Cardiac septum (tissue), 1 donor: Measurements from ENCODE around the gene BRCC3. TPM values are rescaled to one million over a fixed set of nuclear protein-coding genes. Genes with fewer than 3 reads are reported as not detected.

Source experiments
- DNase-seq: peaks from one replicate; pipeline ENCODE4 v3.0.0-alpha.2; 2020; ENCODE audit warnings: low spot score
- intact Hi-C: fragments of 100-400 bp; cut with DNase I; formaldehyde crosslinking; loops from one replicate; pipeline ENCODE4 v1.14.0; 2022
- long read RNA-seq: library from polyadenylated mRNA; unstranded; transcript quantifications from one replicate; pipeline ENCODE4 v2.0.0, GENCODE V29; 2021
- total RNA-seq: library from RNA; stranded (reverse); fragmentation: NEBNext Ultra II Directional; extraction: Animal tissue kit (Norgen Biotek cat#: 25700); gene quantifications from one replicate; pipeline ENCODE4 v1.2.1, GENCODE V29; 2021
- donor health status: DM: no; HTN: no; CAD: no.

Gene BRCC3
- total RNA-seq = 15.6 TPM
- long read RNA-seq, transcript BRCC3-208 (10 exons, 2,694 nt) = major isoform, 16 of 36 reads
- long read RNA-seq, partial matches to known transcripts = 3 of 36 reads
- long read RNA-seq, other reads (novel, unspliced or antisense) = 16 of 36 reads

DNA sequence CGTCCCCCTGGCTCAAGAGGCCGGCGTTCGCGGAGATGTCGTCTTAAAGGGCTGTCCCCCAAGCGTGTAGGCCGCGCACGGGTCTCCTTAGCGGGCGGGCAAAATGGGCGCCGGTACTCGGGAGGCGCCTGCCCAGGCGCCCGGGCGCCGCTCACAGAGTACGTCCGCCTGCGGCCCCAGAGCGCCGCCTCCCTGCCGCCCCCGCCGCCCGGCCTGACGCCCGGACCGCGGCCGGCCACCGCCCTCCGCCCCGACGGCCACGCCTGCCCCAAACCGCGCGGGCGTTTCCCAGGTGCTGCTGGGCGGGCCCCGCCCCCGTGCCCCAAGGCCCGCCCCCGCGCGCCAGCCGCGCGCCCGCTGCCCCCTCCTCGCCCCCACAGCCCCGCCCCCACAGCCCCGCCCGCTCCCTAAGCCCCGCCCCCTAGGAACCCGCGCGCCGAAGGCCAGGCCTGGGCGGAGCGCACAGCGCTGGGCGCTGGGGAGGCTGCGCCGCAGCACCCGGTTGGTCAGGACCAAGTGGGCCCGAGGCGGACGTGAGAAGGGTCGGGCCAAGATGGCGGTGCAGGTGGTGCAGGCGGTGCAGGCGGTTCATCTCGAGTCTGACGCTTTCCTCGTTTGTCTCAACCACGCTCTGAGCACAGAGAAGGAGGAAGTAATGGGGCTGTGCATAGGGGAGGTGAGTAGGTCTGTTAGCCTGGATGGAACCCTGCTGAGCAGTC, at the start of gene BRCC3, which contains the start of the genes CMC4 and MTCP1:
Gene BRCC3 (plus strand): TSS at position 534 of the 719 bp plus-strand sequence. CDS start 20 bp downstream, at position 554.
Gene CMC4 (minus strand): TSS at position 162 of the 719 bp plus-strand sequence. CDS start 7,113 bp downstream, outside the sequence.
Gene MTCP1 (minus strand): TSS at position 162 of the 719 bp plus-strand sequence. CDS start 5,126 bp downstream, outside the sequence.
- peak; percentile 93 for DNase-seq
- intact Hi-C loops = loop anchor here (2.0 kb wide), 1 partner anchor 44 kb away; the partner anchor contains the start of gene FUNDC2

DNA sequence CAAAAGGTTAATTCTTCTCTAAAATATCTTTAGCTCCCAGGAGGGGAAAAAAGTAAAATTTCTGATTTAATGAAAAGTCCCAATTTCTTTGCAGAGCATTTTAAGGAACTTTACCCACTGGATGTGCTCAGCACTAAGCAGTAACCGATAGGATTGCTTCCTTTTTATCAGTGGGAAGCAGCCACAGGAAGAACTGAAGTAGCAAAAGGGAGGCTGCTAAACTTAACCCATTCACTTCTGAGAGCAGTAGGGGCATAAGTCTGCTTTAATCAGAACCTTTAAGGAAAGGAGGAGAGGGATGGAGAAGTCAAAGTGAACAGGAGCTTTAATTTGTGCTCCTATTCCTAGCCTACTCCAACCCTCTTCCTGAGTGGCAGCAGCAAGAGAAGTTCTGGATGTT, 48.7 kb upstream of the BRCC3 start, which contains the start of gene F8:
Gene F8 (minus strand): TSS at position 139 of the 400 bp plus-strand sequence. CDS start 171 bp downstream, outside the sequence.
- DNase-seq = no peak
- intact Hi-C loops = no loop called here

- DNase-seq = no peak
- intact Hi-C loops = no loop called here
These were observed 47.1 kb upstream of the BRCC3 start for GRCh38 chrX:155023907-155024833.

DNA sequence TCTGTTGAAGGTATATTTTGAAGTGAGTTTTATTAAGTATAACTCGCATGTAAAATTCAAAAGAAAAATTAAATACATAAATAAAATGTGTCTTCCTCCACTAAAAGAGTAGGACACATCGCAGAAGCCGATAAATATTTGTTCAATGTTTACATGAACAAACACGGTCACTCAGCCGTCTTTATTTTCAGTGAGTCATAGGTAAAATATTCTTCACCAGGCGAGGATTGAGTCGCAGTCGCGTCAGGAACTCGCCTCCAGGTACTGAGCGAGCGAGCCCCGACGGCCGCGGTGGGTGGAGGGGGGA, 44.9 kb upstream of the BRCC3 start:
- intact Hi-C loops = loop anchor here (2.0 kb wide), 1 partner anchor 44 kb away; the partner anchor contains the start of genes BRCC3, CMC4 and MTCP1
- no peak for DNase-seq

DNA sequence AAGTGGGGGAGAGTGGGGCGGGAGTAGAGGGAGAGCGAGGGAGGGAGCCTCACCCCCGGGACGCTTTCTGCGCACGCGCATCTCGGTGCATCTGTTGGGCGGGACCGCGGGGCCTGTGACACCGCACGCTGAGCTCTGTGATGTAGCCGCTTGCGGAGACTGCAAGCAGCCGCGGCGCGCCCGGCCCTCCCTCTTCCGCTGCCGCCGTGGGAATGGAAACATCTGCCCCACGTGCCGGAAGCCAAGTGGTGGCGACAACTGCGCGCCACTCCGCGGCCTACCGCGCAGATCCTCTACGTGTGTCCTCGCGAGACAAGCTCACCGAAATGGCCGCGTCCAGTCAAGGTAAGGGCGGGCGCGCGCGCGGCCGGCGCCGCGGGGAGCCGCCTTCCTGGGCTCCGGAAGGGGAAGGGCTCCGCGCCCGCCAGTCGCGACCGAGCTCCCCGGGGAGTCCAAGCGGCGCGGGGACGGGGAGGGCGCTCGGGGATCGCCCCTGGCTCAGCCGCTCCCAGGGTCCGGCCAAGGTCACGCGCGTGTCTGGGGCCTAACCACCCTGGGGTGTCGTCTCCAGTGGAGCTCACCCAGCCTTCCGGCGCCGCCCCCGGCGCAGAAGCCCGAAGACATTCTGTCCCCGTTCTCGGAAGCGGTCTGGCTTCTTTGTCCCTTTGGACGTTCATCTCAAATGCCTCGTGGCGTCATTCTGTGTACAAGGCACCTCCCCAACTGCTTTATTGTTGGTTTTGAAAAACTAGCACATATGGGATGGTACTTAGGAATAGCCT, 44.4 kb upstream of the BRCC3 start, which contains the start of gene FUNDC2:
Gene FUNDC2 (plus strand): TSS at position 118 of the 782 bp plus-strand sequence. CDS start 95 bp downstream, at position 213.
- peak; percentile 96 for DNase-seq
- intact Hi-C loops = loop anchor here (2.0 kb wide), 1 partner anchor 44 kb away; the partner anchor contains the start of genes BRCC3, CMC4 and MTCP1

- intact Hi-C loops = loop anchor here (2.0 kb wide), 1 partner anchor 43 kb away; the partner anchor contains the start of genes BRCC3, CMC4 and MTCP1
- DNase-seq = no peak
These were observed 43.7 kb upstream of the BRCC3 start for GRCh38 chrX:155027509-155028066.

DNA sequence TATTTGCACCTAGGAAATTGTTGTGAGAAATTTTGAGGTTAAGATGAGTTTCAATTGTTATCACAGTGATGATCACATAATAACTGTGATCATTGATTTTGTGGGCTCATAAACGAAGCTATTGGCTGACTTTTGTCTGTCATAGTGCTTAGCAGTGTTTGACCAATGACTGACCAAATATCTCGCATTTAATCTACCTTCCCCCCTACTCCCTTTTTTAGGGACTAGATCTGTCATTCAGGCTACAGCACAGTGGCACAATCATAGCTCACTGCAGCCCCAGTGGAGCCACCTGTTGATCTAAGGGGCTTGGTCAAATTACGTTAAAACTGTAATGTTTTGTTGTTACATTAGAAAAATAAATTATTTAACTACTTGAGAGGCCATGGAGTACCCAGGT, 43.2 kb upstream of the BRCC3 start:
- intact Hi-C loops = no loop called here
- DNase-seq = no peak

GRCh38 chrX:155028877-155029291, 42.4 kb upstream of the BRCC3 start:
- DNase-seq = no peak
- intact Hi-C loops = no loop called here

DNA sequence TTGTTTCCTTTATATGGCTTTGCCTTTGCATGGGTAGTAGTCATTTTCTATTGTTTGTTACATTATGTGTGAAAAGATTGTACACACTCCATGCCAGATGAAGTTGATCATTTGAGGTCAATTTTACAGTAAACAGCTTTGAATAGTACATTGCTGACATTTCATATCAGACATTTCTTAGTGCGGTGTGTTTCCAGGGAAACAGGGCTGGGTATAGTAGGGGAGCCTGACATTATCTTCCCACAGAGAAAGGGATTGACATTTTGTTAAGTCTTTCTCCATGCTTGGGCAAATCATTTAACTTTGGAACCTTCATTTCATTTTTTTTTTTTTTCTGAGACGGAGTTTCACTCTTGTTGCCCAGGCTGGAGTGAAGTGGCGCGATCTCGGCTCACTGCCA, 39.7 kb upstream of the BRCC3 start:
- no peak for DNase-seq
- intact Hi-C loops = no loop called here

DNA sequence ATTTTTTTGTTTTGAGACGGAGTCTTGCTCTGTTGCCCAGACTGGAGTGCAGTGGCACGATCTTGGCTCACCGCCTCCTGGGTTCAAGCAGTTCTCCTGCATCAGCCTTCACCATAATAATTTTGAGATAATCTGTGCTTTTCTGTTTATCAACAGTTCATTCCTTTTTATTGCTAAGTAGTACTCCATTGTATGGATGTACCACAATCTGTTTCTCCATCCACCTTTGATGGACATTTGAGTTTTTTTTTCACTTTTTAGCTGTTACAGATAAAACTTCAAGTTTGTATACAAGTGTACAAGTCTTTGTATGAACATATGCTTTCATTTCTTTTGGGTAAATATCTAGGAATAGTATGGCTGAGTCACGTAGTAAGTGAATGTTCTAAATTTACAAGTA, 35.6 kb upstream of the BRCC3 start:
- intact Hi-C loops = no loop called here
- DNase-seq = no peak

GRCh38 chrX:155046129-155046810, 25.0 kb upstream of the BRCC3 start:
- no peak for DNase-seq
- intact Hi-C loops = no loop called here

DNA sequence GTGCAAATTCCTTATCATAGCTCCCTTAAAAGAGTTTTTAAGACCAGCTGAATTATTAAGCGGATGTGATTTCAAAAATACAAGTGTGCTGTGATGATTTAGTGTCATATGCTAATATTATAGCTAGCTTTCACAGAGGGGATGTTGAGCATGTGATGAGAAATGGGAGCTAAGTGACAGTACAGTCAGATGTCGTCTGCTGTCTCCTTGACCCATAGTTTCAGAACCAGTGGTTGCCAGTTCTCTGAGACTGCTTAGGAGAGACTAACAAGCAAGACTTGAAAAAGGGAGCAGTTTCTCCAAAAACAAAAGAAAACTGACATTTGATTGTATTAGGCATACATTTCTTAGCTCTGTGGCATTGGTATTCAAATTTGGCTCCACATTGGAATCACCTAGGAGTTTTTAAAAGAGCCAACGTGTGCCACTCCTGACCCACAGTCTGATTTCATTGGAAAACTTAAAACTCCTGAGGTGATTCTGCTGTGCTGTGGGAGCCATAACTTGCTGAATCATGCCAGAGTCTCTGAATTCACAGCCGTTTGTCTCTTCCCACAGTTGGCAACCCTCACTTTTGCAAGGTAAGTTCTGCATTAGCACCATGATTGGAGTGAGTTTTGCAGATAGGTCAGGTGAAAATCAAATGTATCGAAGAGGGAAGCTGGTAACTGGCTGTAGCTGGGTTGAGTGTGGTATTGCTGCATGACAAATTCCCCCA, 24.3 kb upstream of the BRCC3 start:
- DNase-seq = no peak
- intact Hi-C loops = no loop called here

- intact Hi-C loops = no loop called here
- no peak for DNase-seq
These were observed 22.2 kb upstream of the BRCC3 start for GRCh38 chrX:155048977-155049619.

- no peak for DNase-seq
- intact Hi-C loops = no loop called here
These were observed 18.4 kb upstream of the BRCC3 start for GRCh38 chrX:155052738-155053498.

DNA sequence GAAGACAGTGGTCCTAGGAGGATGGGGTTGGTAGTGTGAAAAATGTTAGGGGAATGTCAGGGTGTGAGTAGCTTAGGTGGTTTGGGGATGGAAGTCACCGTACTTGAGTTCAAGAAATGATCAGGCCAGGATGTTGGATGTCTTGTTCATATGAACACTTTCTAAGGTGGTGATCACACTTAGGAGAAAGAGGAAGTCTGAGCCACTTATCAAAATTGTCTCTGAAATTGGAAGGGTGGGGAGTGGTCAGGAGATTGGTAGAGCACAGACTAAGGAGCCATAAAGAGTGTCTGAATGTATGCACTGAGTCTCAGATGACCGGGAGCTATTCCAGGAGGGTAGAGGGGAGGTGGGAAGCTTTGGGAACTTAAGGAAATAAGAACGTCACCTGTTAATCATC, 17.7 kb upstream of the BRCC3 start:
- intact Hi-C loops = no loop called here
- no peak for DNase-seq

DNA sequence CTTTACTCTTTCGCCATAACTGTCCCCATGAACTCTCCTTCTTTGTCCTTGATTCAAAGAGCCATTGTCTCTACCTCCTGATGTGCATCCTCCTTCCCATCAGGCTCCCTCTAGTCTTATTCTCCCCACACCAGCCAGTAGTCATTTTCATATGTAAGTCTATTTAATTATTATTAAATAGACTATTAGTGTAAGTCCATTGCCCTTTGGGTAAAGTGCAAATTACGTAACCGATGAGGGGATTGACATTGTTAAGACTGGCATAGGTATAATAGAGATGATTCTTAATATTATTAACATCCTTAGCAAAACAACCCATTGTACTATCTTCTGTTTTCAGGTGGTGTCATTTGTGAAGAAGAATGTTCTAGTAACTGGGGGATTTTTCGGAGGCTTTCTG, 17.1 kb upstream of the BRCC3 start:
- no peak for DNase-seq
- intact Hi-C loops = no loop called here
